ENCODE data around the gene HNRNPD. TPM values are rescaled to one million over a fixed set of nuclear protein-coding genes. Genes with fewer than 3 reads are reported as not detected.
"Not testable (repeated sequence)": the region's sequence is repeated elsewhere in the genome, so short reads cannot be mapped to it uniquely, and the experiment has no call there.

Gene HNRNPD
- total RNA-seq, 3 donors from 2014 or later = 120 to 176 (median 172) TPM

- no peaks in the 10 kb centered on the region for H3K36me3 ChIP-seq (ENCODE audit: low read depth)
- H3K4me1 ChIP-seq (ENCODE audit: low read depth) = no peaks in the 10 kb centered on the region
- ATAC-seq (no peak), DNase-seq (no peak)
- H3K9me3 ChIP-seq = no peaks in the 10 kb centered on the region
- H3K4me3 ChIP-seq = no peak overlapping the region
- TF ChIP-seq, protein P1, sequence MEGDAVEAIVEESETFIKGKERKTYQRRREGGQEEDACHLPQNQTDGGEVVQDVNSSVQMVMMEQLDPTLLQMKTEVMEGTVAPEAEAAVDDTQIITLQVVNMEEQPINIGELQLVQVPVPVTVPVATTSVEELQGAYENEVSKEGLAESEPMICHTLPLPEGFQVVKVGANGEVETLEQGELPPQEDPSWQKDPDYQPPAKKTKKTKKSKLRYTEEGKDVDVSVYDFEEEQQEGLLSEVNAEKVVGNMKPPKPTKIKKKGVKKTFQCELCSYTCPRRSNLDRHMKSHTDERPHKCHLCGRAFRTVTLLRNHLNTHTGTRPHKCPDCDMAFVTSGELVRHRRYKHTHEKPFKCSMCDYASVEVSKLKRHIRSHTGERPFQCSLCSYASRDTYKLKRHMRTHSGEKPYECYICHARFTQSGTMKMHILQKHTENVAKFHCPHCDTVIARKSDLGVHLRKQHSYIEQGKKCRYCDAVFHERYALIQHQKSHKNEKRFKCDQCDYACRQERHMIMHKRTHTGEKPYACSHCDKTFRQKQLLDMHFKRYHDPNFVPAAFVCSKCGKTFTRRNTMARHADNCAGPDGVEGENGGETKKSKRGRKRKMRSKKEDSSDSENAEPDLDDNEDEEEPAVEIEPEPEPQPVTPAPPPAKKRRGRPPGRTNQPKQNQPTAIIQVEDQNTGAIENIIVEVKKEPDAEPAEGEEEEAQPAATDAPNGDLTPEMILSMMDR (IDR thresholded peaks at IDR 0.05) = no peak
- intact Hi-C loops (cut with DNase I, micrococcal nuclease) = no loop called here
Measured at GRCh38 chr4:82320351-82320750, 53.4 kb downstream of the HNRNPD start.

DNA sequence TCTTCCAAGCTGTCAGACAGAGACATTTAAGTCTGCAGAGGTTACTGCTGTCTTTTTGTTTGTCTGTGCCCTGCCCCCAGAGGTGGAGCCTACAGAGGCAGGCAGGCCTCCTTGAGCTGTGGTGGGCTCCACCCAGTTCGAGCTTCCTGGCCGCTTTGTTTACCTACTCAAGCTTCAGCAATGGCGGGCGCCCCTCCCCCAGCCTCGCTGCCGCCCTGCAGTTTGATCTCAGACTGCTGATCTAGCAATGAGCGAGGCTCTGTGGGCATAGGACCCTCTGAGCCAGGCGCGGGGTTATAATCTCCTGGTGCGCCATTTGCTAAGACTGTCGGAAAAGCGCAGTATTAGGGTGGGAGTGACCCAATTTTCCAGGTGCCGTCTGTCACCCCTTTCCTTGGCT is 70.7 kb downstream of the HNRNPD start:
- H3K4me3 ChIP-seq; intact Hi-C loops (cut with DNase I, micrococcal nuclease); DNase-seq; ATAC-seq; H3K4me1 ChIP-seq (ENCODE audit: low read depth); H3K9me3 ChIP-seq; H3K36me3 ChIP-seq (ENCODE audit: low read depth): not testable (repeated sequence)

Other genes starting within 250 kb of the HNRNPD start
- gene HNRNPDL, start 56.5 kb upstream of the HNRNPD start, total RNA-seq = 100 to 1,000 TPM in 2 of 3 donors, 10 to 100 TPM in 1; 84.1 to 186 (median 107) TPM
- gene ENOPH1, start 56.6 kb upstream of the HNRNPD start, total RNA-seq = 10 to 100 TPM; 15.6 to 22.7 (median 19.9) TPM
- 1 to 10 TPM; 1.6 to 9.4 (median 3.4) TPM for gene TMEM150C, start 188.0 kb upstream of the HNRNPD start, total RNA-seq